Adipocyte (in vitro differentiated cells): ENCODE measurements around the gene B4GALT3.

ENCODE experiments used
- DNase-seq: peaks from one replicate; pipeline ENCODE4 v3.0.0-alpha.2; 2015; ENCODE audit warnings: low read depth
- H3K27me3 ChIP-seq: replicated peaks from 2 replicates; pipeline ENCODE4 v1.7.0; 2013; ENCODE audit warnings: mild to moderate bottlenecking, low read length, moderate library complexity; ENCODE audit not compliant: control insufficient read depth, insufficient read depth
- H3K36me3 ChIP-seq: 2 replicates; pipeline ENCODE4 v1.7.0; 2013; ENCODE audit warnings: low read length, mild to moderate bottlenecking, moderate library complexity; ENCODE audit not compliant: control insufficient read depth, insufficient read depth, severe bottlenecking
- H3K4me1 ChIP-seq: 2 replicates; pipeline ENCODE4 v1.7.0; 2013; ENCODE audit warnings: mild to moderate bottlenecking, low read length, moderate library complexity; ENCODE audit not compliant: control insufficient read depth, insufficient read depth
- H3K4me3 ChIP-seq: 2 replicates; pipeline ENCODE4 v1.7.0; 2013; ENCODE audit warnings: mild to moderate bottlenecking, low read length, moderate library complexity
- H3K9ac ChIP-seq: 2 replicates; pipeline ENCODE4 v1.7.0; 2013; ENCODE audit warnings: mild to moderate bottlenecking, low read length, moderate library complexity
- H3K9me3 ChIP-seq: 2 replicates; pipeline ENCODE4 v1.7.0; 2013; ENCODE audit warnings: mild to moderate bottlenecking, low read length, moderate library complexity; ENCODE audit not compliant: control insufficient read depth

Gene B4GALT3

DNA sequence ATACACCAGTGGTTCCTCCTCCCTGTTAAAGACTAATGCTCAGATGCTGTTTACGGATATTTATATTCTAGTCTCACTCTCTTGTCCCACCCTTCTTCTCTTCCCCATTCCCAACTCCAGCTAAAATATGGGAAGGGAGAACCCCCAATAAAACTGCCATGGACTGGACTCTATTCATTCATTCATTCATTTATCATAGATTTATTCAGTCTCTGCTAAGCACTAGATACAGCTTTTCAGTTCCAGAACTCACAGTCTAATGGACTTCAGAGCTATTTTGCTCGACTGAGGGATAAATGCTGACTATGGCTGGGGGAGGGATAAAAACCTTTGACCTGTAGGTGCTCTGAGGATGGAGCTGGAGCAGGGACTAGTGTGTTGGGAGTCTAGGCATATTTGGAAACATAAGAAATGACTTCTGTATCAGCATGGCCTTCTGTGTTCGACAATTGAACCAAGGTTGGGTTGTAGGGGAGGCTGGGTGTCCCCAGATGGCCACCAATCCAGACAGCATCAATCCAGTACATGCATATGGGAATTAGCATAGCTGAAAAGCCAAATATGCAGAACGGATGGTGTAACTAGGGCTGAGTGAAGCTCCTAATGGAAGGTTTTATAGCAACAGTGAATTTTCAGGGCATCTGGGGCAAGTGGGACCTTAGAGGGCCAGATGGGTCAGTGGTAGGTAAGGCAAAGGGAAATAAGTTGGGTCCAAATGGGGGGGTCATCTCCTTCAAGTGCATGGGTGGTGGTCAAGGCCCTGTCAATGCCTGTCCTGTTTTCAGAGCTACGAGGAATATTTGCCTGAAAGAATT is 42.0 kb upstream of the B4GALT3 start:
- Histone ChIP-seq H3K4me1 (peaks cover 44% of the 10 kb centered on the region), H3K9ac (no peak overlapping the region), H3K36me3 (peaks cover 10% of the 10 kb centered on the region), H3K9me3 (no peaks in the 10 kb centered on the region), H3K4me3 (no peak overlapping the region), H3K27me3 (no peaks in the 10 kb centered on the region)
- no peak for DNase-seq

DNA sequence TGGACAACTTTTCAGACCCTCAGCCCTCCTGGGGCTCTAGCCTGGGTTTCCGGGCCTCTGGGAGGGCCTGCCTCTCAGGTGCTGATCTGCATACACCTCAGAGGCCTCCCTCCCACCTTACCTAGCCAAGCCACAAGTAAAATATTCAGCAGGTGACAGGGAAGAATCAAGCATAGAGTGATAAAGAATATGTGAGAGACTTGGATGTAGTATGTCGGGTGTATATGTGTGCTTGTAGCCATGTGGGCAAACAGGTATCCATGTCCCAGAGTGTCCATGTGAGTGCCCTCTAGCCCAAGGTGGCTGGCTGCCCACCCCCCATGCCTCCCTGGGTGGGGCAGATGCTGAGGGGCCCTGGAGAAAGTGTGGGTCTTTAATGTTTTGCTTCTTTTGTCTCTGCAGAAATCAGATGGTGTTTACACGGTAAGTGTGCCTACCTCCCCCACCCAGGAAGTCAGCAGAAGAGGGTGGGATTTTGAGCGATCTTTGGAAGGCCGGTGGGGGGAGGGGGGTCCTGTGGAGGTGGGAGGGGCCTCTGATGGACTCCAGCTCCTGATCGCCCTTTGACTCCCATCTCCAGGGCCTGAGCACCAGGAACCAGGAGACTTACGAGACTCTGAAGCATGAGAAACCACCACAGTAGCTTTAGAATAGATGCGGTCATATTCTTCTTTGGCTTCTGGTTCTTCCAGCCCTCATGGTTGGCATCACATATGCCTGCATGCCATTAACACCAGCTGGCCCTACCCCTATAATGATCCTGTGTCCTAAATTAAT is 41.2 kb upstream of the B4GALT3 start:
- peaks cover 44% of the 10 kb centered on the region for H3K4me1 ChIP-seq
- peaks cover 18% of the 10 kb centered on the region for H3K36me3 ChIP-seq
- H3K27me3 ChIP-seq, result no peaks in the 10 kb centered on the region
- no peaks in the 10 kb centered on the region for H3K9me3 ChIP-seq
- no peak for DNase-seq
- H3K9ac ChIP-seq, result no peak overlapping the region
- no peak overlapping the region for H3K4me3 ChIP-seq

DNA sequence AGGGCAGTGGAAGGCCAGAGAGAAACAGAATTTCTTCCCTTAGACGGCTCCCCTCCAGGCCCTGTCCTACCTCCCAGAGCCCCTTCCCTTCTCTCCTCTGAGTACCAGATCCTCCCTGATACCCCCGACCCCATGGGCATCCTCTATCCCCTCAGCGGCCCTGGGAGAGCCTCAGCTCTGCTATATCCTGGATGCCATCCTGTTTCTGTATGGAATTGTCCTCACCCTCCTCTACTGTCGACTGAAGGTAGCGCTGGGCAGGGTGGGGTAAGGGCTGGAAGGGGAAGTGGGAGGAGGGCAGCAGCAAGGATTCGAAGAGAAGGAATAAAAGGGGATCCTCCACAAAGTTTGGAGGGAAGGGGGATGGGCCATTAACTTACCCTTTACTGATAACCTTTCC is 40.5 kb upstream of the B4GALT3 start:
- Histone ChIP-seq H3K9ac (peak overlapping the region; percentile 88), H3K4me3 (no peak overlapping the region), H3K9me3 (no peaks in the 10 kb centered on the region), H3K27me3 (no peaks in the 10 kb centered on the region), H3K36me3 (peaks cover 24% of the 10 kb centered on the region), H3K4me1 (peaks cover 44% of the 10 kb centered on the region)
- DNase-seq, result no peak

DNA sequence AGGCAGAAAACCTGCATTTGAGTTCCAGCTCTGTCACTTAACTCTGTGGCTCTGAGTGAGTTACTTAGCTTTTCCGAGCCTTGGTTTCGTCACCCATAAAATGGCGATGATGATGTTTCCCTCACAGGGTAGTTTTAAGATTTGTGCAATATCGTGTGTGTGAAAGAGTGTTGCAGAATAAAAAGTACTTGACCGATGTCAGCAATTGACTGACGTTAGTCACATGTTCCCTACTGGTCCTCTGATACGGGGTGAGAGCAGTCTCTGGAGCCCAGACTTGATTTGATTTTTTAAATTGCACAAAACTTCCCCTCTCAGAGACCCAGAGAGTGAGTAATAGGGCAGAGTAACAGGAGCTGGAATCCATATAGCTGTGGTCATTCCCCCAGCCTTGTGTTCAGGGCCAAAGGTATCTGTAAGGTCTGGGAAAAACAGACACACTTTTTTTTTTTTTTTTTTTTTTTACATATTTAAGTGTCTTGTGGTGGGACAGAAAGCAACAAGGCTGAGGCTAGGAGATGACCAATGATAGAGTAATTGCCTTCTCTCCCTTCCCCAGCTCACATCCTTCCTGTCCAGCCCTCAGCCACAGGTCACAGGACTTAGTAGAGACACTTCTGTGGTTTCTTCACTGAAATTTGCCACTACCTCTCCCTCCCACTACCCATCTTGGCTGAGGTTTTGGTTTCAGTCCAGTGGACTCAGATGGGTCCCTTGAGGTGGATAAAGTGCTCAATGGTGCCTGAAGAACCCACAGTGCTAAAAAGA is 39.8 kb upstream of the B4GALT3 start:
- H3K9ac ChIP-seq, result peak overlapping the region; percentile 88
- peak; percentile 50 for DNase-seq

DNA sequence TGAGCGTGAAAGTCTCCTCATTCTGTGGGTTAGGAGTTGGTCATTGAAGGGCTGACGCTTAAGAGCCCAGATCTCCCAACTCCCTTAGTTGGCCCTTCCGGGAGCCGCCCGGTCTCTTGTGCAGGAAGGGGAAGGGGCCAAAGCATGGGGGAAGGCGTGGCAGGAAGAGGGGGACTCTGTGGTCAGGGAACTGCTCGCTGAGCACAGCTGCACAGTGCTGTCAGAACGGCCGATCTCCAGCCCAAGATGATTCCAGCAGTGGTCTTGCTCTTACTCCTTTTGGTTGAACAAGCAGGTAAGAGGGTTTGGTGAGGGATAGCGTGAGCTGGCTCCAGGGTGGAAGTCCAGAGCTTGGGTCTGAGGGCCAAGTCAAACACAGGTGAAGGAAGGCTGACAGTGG is 37.8 kb upstream of the B4GALT3 start, which contains the start of gene FCER1G:
FCER1G (plus strand) TSS at position 220 of the 400 bp plus-strand sequence; CDS start at position 247, 27 bp downstream.
- Histone ChIP-seq H3K27me3 (no peaks in the 10 kb centered on the region), H3K9ac (peak within 1 kb of the TSS; percentile 24), H3K4me3 (no peak within 1 kb of the TSS), H3K36me3 (peaks cover 52% of the 10 kb centered on the region), H3K9me3 (no peaks in the 10 kb centered on the region), H3K4me1 (peaks cover 37% of the 10 kb centered on the region)
- DNase-seq, result no peak

More for the DNA sequence above, 39.8 kb upstream of the B4GALT3 start:
- H3K4me1 ChIP-seq, result peaks cover 40% of the 10 kb centered on the region
- H3K4me3 ChIP-seq, result peak overlapping the region; percentile 42
- no peaks in the 10 kb centered on the region for H3K27me3 ChIP-seq
- H3K36me3 ChIP-seq, result peaks cover 32% of the 10 kb centered on the region
- no peaks in the 10 kb centered on the region for H3K9me3 ChIP-seq

DNA sequence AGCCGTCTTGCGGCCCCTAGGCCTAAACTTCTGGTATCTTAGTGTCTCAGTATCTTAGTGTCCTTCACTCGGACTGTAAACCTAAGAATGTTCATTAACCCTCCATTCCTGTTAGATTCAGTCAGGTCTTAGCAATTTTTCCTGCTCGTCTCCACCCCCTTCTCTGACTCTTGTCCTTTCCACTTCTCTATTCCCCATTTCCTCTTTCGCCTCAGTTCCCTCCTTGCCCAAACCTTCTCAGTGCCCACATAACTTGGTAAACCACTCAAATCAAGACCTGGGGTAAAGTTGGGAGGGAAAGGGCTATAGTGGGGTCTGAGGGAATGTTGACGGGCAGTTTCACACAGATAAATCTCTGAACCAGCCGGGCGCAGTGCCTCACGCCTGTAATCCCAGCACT is 37.1 kb upstream of the B4GALT3 start:
- DNase-seq, result no peak
- Histone ChIP-seq H3K4me3 (no peak overlapping the region), H3K9me3 (no peaks in the 10 kb centered on the region), H3K27me3 (no peaks in the 10 kb centered on the region), H3K4me1 (peaks cover 36% of the 10 kb centered on the region), H3K9ac (no peak overlapping the region), H3K36me3 (peaks cover 58% of the 10 kb centered on the region)

DNA sequence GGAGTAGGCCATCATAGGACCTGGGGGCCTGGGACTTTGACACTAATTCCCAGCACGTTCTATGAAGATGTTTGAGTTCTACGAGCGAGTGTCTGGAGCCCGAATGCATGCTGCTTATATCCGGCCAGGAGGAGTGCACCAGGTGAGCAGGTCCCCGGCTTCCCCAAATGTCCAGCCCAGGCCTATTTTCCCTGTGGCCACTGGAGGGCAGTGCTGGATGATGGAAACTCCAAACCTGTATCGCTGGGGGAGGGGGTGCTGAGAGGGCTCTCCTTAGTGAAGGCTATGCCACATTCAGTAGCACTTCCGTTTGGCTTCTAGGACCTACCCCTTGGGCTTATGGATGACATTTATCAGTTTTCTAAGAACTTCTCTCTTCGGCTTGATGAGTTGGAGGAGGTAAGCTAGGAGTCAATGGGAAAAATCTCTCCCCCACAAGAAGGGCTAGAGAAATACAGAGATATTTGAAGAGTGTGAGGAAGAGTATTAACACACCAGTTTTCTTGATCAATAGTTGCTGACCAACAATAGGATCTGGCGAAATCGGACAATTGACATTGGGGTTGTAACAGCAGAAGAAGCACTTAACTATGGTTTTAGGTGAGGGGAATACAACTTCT is 32.6 kb upstream of the B4GALT3 start:
- Histone ChIP-seq H3K4me1 (peaks cover 17% of the 10 kb centered on the region), H3K4me3 (no peak overlapping the region), H3K9me3 (no peaks in the 10 kb centered on the region), H3K36me3 (peaks cover 73% of the 10 kb centered on the region), H3K9ac (no peak overlapping the region), H3K27me3 (no peaks in the 10 kb centered on the region)
- DNase-seq, result peak; percentile 92

DNA sequence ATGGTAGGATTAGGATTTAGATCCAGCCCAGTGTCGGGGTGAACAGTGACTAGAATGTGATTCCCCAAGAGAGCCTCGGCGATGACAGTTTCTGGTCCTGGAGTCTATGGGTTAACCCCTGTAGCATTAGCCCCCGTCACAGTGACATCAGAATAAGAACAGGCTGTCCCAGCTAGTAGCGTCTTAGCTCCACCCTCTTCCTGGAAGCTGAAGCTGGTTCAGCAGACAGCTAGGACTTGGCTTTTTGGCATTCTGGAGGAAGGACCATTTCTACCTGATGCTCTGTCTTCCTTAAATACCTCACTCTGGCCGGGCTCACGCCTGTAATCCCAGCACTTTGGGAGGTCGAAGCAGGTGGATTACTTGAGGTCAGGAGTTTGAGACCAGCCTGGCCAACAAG is 29.9 kb upstream of the B4GALT3 start:
- Histone ChIP-seq H3K27me3 (no peaks in the 10 kb centered on the region), H3K4me3 (no peak overlapping the region)

DNA sequence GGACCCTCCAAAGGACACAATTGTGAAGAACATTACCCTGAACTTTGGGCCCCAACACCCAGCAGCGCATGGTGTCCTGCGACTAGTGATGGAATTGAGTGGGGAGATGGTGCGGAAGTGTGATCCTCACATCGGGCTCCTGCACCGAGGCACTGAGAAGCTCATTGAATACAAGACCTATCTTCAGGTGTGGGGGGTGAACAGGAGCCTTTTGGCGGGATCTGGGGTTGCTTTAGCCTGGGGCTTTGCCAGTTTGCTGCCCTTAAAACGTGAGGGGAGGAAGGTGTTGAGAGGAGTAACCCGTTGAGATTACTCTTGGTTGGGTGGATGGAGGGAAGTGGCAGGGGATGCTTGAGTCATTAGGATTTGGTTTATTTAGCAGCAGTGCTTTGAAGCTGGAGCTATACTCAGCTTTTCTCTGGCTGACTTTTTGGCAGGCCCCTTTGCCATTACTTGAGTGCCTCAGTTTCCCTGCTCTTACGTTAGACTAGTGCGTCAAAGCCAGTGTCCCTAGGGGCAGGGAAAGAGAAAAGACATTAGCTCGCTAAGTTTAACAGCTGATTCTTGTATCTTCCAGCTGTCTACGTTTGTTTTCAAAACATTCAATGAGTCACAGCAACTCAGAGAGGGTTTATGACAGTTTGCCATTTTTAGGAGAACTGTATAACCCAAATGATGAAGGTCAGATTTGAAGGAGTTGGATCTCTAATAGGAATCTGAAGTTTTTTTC is 29.3 kb upstream of the B4GALT3 start:
- no peaks in the 10 kb centered on the region for H3K27me3 ChIP-seq
- no peaks in the 10 kb centered on the region for H3K9me3 ChIP-seq
- peak overlapping the region; percentile 1 for H3K9ac ChIP-seq
- H3K4me3 ChIP-seq, result no peak overlapping the region
- H3K36me3 ChIP-seq, result peaks cover 53% of the 10 kb centered on the region
- H3K4me1 ChIP-seq, result peaks cover 38% of the 10 kb centered on the region
- peak; percentile 15 for DNase-seq

More for the DNA sequence above, 29.9 kb upstream of the B4GALT3 start:
- Histone ChIP-seq H3K36me3 (peaks cover 59% of the 10 kb centered on the region), H3K9me3 (no peaks in the 10 kb centered on the region), H3K9ac (peak overlapping the region; percentile 1), H3K4me1 (peaks cover 36% of the 10 kb centered on the region)
- no peak for DNase-seq
